ENCODE data around the gene HAUS7.

HAUS7 gene

GRCh38 chrX:153411988-153412574 is 58.3 kb downstream of the HAUS7 start:
- Histone ChIP-seq H3K27me3 (replicated peaks; ENCODE audit: control insufficient read depth, insufficient read depth, low read length, poor library complexity, severe bottlenecking) (no peaks in the 10 kb centered on the region), H3K4me3 (ENCODE audit: insufficient read depth, low read depth, low read length, poor library complexity, severe bottlenecking) (peak overlapping the region; percentile 49), H3K27ac (ENCODE audit: insufficient read depth, low read length, poor library complexity, severe bottlenecking) (no peak overlapping the region), H3K9me3 (ENCODE audit: control insufficient read depth, low read length) (no peaks in the 10 kb centered on the region), H3K36me3 (ENCODE audit: control insufficient read depth, insufficient read depth, low read length) (no peaks in the 10 kb centered on the region), H3K4me1 (ENCODE audit: control insufficient read depth, insufficient read depth, low read length, poor library complexity, severe bottlenecking) (peaks cover 5% of the 10 kb centered on the region)
- DNase-seq = no peak

GRCh38 chrX:153411255-153411987 is 59.0 kb downstream of the HAUS7 start, which contains the start of gene ZFP92:
Gene ZFP92, plus strand, starts transcription at chrX:153411472. Its CDS starts 6,851 bp downstream, at chrX:153418323.
- Histone ChIP-seq H3K36me3 (ENCODE audit: control insufficient read depth, insufficient read depth, low read length) (no peaks in the 10 kb centered on the region), H3K27ac (ENCODE audit: insufficient read depth, low read length, poor library complexity, severe bottlenecking) (no peak within 1 kb of the TSS), H3K27me3 (replicated peaks; ENCODE audit: control insufficient read depth, insufficient read depth, low read length, poor library complexity, severe bottlenecking) (no peaks in the 10 kb centered on the region), H3K4me1 (ENCODE audit: control insufficient read depth, insufficient read depth, low read length, poor library complexity, severe bottlenecking) (peaks cover 5% of the 10 kb centered on the region), H3K9me3 (ENCODE audit: control insufficient read depth, low read length) (no peaks in the 10 kb centered on the region), H3K4me3 (ENCODE audit: insufficient read depth, low read depth, low read length, poor library complexity, severe bottlenecking) (peak within 1 kb of the TSS; percentile 49)
- peak in 2 of 3 donors; percentile 3 to 12 for DNase-seq

GRCh38 chrX:153410888-153411254 is 59.5 kb downstream of the HAUS7 start:
- no peak overlapping the region for H3K27ac ChIP-seq (ENCODE audit: insufficient read depth, low read length, poor library complexity, severe bottlenecking)
- peaks cover 5% of the 10 kb centered on the region for H3K4me1 ChIP-seq (ENCODE audit: control insufficient read depth, insufficient read depth, low read length, poor library complexity, severe bottlenecking)
- no peaks in the 10 kb centered on the region for H3K36me3 ChIP-seq (ENCODE audit: control insufficient read depth, insufficient read depth, low read length)
- H3K27me3 ChIP-seq (replicated peaks; ENCODE audit: control insufficient read depth, insufficient read depth, low read length, poor library complexity, severe bottlenecking) = no peaks in the 10 kb centered on the region
- H3K9me3 ChIP-seq (ENCODE audit: control insufficient read depth, low read length) = no peaks in the 10 kb centered on the region
- DNase-seq = no peak
- no peak overlapping the region for H3K4me3 ChIP-seq (ENCODE audit: insufficient read depth, low read depth, low read length, poor library complexity, severe bottlenecking)

GRCh38 chrX:153410373-153410772 is 60.0 kb downstream of the HAUS7 start:
- no peak for DNase-seq
- H3K36me3 ChIP-seq (ENCODE audit: control insufficient read depth, insufficient read depth, low read length) = no peaks in the 10 kb centered on the region
- peaks cover 5% of the 10 kb centered on the region for H3K4me1 ChIP-seq (ENCODE audit: control insufficient read depth, insufficient read depth, low read length, poor library complexity, severe bottlenecking)
- no peaks in the 10 kb centered on the region for H3K9me3 ChIP-seq (ENCODE audit: control insufficient read depth, low read length)
- no peak overlapping the region for H3K4me3 ChIP-seq (ENCODE audit: insufficient read depth, low read depth, low read length, poor library complexity, severe bottlenecking)
- H3K27me3 ChIP-seq (replicated peaks; ENCODE audit: control insufficient read depth, insufficient read depth, low read length, poor library complexity, severe bottlenecking) = no peaks in the 10 kb centered on the region
- H3K27ac ChIP-seq (ENCODE audit: insufficient read depth, low read length, poor library complexity, severe bottlenecking) = no peak overlapping the region

GRCh38 chrX:153409414-153410101 is 60.8 kb downstream of the HAUS7 start:
- H3K4me1 ChIP-seq (ENCODE audit: control insufficient read depth, insufficient read depth, low read length, poor library complexity, severe bottlenecking) = peaks cover 5% of the 10 kb centered on the region
- H3K9me3 ChIP-seq (ENCODE audit: control insufficient read depth, low read length) = no peaks in the 10 kb centered on the region
- H3K36me3 ChIP-seq (ENCODE audit: control insufficient read depth, insufficient read depth, low read length) = no peaks in the 10 kb centered on the region
- no peak overlapping the region for H3K4me3 ChIP-seq (ENCODE audit: insufficient read depth, low read depth, low read length, poor library complexity, severe bottlenecking)
- no peaks in the 10 kb centered on the region for H3K27me3 ChIP-seq (replicated peaks; ENCODE audit: control insufficient read depth, insufficient read depth, low read length, poor library complexity, severe bottlenecking)
- H3K27ac ChIP-seq (ENCODE audit: insufficient read depth, low read length, poor library complexity, severe bottlenecking) = no peak overlapping the region
- no peak for DNase-seq

GRCh38 chrX:153408871-153409351 is 61.5 kb downstream of the HAUS7 start:
- peaks cover 5% of the 10 kb centered on the region for H3K4me1 ChIP-seq (ENCODE audit: control insufficient read depth, insufficient read depth, low read length, poor library complexity, severe bottlenecking)
- H3K27me3 ChIP-seq (replicated peaks; ENCODE audit: control insufficient read depth, insufficient read depth, low read length, poor library complexity, severe bottlenecking) = no peaks in the 10 kb centered on the region
- H3K27ac ChIP-seq (ENCODE audit: insufficient read depth, low read length, poor library complexity, severe bottlenecking) = no peak overlapping the region
- DNase-seq = no peak
- H3K4me3 ChIP-seq (ENCODE audit: insufficient read depth, low read depth, low read length, poor library complexity, severe bottlenecking) = no peak overlapping the region
- H3K9me3 ChIP-seq (ENCODE audit: control insufficient read depth, low read length) = no peaks in the 10 kb centered on the region
- H3K36me3 ChIP-seq (ENCODE audit: control insufficient read depth, insufficient read depth, low read length) = no peaks in the 10 kb centered on the region

- no peak for DNase-seq
- Histone ChIP-seq H3K36me3 (ENCODE audit: control insufficient read depth, insufficient read depth, low read length) (no peaks in the 10 kb centered on the region), H3K9me3 (ENCODE audit: control insufficient read depth, low read length) (no peaks in the 10 kb centered on the region), H3K4me1 (ENCODE audit: control insufficient read depth, insufficient read depth, low read length, poor library complexity, severe bottlenecking) (peaks cover 5% of the 10 kb centered on the region), H3K27ac (ENCODE audit: insufficient read depth, low read length, poor library complexity, severe bottlenecking) (no peak overlapping the region), H3K4me3 (ENCODE audit: insufficient read depth, low read depth, low read length, poor library complexity, severe bottlenecking) (no peak overlapping the region), H3K27me3 (replicated peaks; ENCODE audit: control insufficient read depth, insufficient read depth, low read length, poor library complexity, severe bottlenecking) (no peaks in the 10 kb centered on the region)
Observed at GRCh38 chrX:153408221-153408721, 62.1 kb downstream of the HAUS7 start.

GRCh38 chrX:153407736-153408135 is 62.6 kb downstream of the HAUS7 start:
- Histone ChIP-seq H3K4me1 (ENCODE audit: control insufficient read depth, insufficient read depth, low read length, poor library complexity, severe bottlenecking) (peaks cover 5% of the 10 kb centered on the region), H3K9me3 (ENCODE audit: control insufficient read depth, low read length) (no peaks in the 10 kb centered on the region), H3K27me3 (replicated peaks; ENCODE audit: control insufficient read depth, insufficient read depth, low read length, poor library complexity, severe bottlenecking) (no peaks in the 10 kb centered on the region), H3K4me3 (ENCODE audit: insufficient read depth, low read depth, low read length, poor library complexity, severe bottlenecking) (no peak overlapping the region), H3K27ac (ENCODE audit: insufficient read depth, low read length, poor library complexity, severe bottlenecking) (no peak overlapping the region), H3K36me3 (ENCODE audit: control insufficient read depth, insufficient read depth, low read length) (no peaks in the 10 kb centered on the region)
- DNase-seq = no peak

GRCh38 chrX:153406903-153407302 is 63.5 kb downstream of the HAUS7 start:
- H3K9me3 ChIP-seq (ENCODE audit: control insufficient read depth, low read length) = no peaks in the 10 kb centered on the region
- no peak overlapping the region for H3K27ac ChIP-seq (ENCODE audit: insufficient read depth, low read length, poor library complexity, severe bottlenecking)
- peaks cover 2% of the 10 kb centered on the region for H3K4me1 ChIP-seq (ENCODE audit: control insufficient read depth, insufficient read depth, low read length, poor library complexity, severe bottlenecking)
- H3K4me3 ChIP-seq (ENCODE audit: insufficient read depth, low read depth, low read length, poor library complexity, severe bottlenecking) = no peak overlapping the region
- no peaks in the 10 kb centered on the region for H3K27me3 ChIP-seq (replicated peaks; ENCODE audit: control insufficient read depth, insufficient read depth, low read length, poor library complexity, severe bottlenecking)
- DNase-seq = no peak
- H3K36me3 ChIP-seq (ENCODE audit: control insufficient read depth, insufficient read depth, low read length) = no peaks in the 10 kb centered on the region

- Histone ChIP-seq H3K36me3 (ENCODE audit: control insufficient read depth, insufficient read depth, low read length) (no peaks in the 10 kb centered on the region), H3K4me1 (ENCODE audit: control insufficient read depth, insufficient read depth, low read length, poor library complexity, severe bottlenecking) (no peaks in the 10 kb centered on the region), H3K27me3 (replicated peaks; ENCODE audit: control insufficient read depth, insufficient read depth, low read length, poor library complexity, severe bottlenecking) (no peaks in the 10 kb centered on the region), H3K27ac (ENCODE audit: insufficient read depth, low read length, poor library complexity, severe bottlenecking) (no peak overlapping the region), H3K4me3 (ENCODE audit: insufficient read depth, low read depth, low read length, poor library complexity, severe bottlenecking) (no peak overlapping the region), H3K9me3 (ENCODE audit: control insufficient read depth, low read length) (no peaks in the 10 kb centered on the region)
- no peak for DNase-seq
Observed at GRCh38 chrX:153406011-153406410, 64.4 kb downstream of the HAUS7 start.
